Measurements from ENCODE around the gene MPP2. TPM values are rescaled to one million over a fixed set of nuclear protein-coding genes. Genes with fewer than 3 reads are reported as not detected.

MPP2 gene
- total RNA-seq, 1 experiment from 2014 or later = 2.6 TPM

GRCh38 chr17:43848601-43849000 lies 58.7 kb downstream of the MPP2 start:
- Histone ChIP-seq H3K36me3 (ENCODE audit: insufficient read depth, low read length, poor library complexity, severe bottlenecking) (no peaks in the 10 kb centered on the region), H3K27ac (ENCODE audit: low read depth, low read length, poor library complexity, severe bottlenecking) (no peak overlapping the region), H3K9me3 (ENCODE audit: low read depth, low read length, poor library complexity, severe bottlenecking) (no peaks in the 10 kb centered on the region), H3K4me1 (ENCODE audit: insufficient read depth, low read length, poor library complexity, severe bottlenecking) (no peaks in the 10 kb centered on the region), H3K27me3 (replicated peaks; ENCODE audit: insufficient read depth, low read depth, low read length, poor library complexity) (no peaks in the 10 kb centered on the region), H3K4me3 (ENCODE audit: low read depth, low read length, poor library complexity, severe bottlenecking) (no peak overlapping the region)
- CTCF ChIA-PET = no interaction called here
- intact Hi-C loops (cut with micrococcal nuclease; ENCODE audit: unreplicated experiment) = no loop called here
- DNase-seq (ENCODE audit: low spot score) = no peak
- TF ChIP-seq CTCF (conservative IDR thresholded peaks at IDR 0.05; ENCODE audit: low read depth, low read length) (no peak), EZH2 (IDR thresholded peaks at IDR 0.05; ENCODE audit: borderline replicate concordance, low read depth, low read length, poor library complexity, severe bottlenecking) (no peak)
- POLR2A ChIA-PET (ENCODE audit: low non-redundant PET) = no interaction called here
- no TSS peak for BruUV-seq (replicated peaks)

GRCh38 chr17:43846963-43847371 lies 60.4 kb downstream of the MPP2 start, which contains the start of gene CD300LG:
CD300LG (plus strand) TSS chr17:43847176; CDS start chr17:43847217, 41 bp downstream.
- H3K27me3 ChIP-seq (replicated peaks; ENCODE audit: insufficient read depth, low read depth, low read length, poor library complexity) = no peaks in the 10 kb centered on the region
- no peaks in the 10 kb centered on the region for H3K36me3 ChIP-seq (ENCODE audit: insufficient read depth, low read length, poor library complexity, severe bottlenecking)
- H3K4me3 ChIP-seq (ENCODE audit: low read depth, low read length, poor library complexity, severe bottlenecking) = no peak within 1 kb of the TSS
- no peak for DNase-seq (ENCODE audit: low spot score)
- BruUV-seq (replicated peaks) = no TSS peak
- H3K9me3 ChIP-seq (ENCODE audit: low read depth, low read length, poor library complexity, severe bottlenecking) = no peaks in the 10 kb centered on the region
- ChIA-PET POLR2A (ENCODE audit: low non-redundant PET) (no interaction called here), CTCF (interaction anchor here (0.5 to 0.6 kb wide), 3 partner anchors 22 to 230 kb away, joined by 3 to 5 read pairs (median 4); no protein-coding TSS in a partner anchor)
- no peak within 1 kb of the TSS for H3K27ac ChIP-seq (ENCODE audit: low read depth, low read length, poor library complexity, severe bottlenecking)
- no peak for TF ChIP-seq CTCF (conservative IDR thresholded peaks at IDR 0.05; ENCODE audit: low read depth, low read length)
- TF ChIP-seq EZH2 (IDR thresholded peaks at IDR 0.05; ENCODE audit: borderline replicate concordance, low read depth, low read length, poor library complexity, severe bottlenecking) = no peak
- intact Hi-C loops (cut with micrococcal nuclease; ENCODE audit: unreplicated experiment) = no loop called here
- H3K4me1 ChIP-seq (ENCODE audit: insufficient read depth, low read length, poor library complexity, severe bottlenecking) = no peaks in the 10 kb centered on the region

GRCh38 chr17:43846221-43846712 lies 61.1 kb downstream of the MPP2 start:
- POLR2A ChIA-PET (ENCODE audit: low non-redundant PET) = no interaction called here
- Histone ChIP-seq H3K4me3 (ENCODE audit: low read depth, low read length, poor library complexity, severe bottlenecking) (no peak overlapping the region), H3K9me3 (ENCODE audit: low read depth, low read length, poor library complexity, severe bottlenecking) (no peaks in the 10 kb centered on the region), H3K36me3 (ENCODE audit: insufficient read depth, low read length, poor library complexity, severe bottlenecking) (no peaks in the 10 kb centered on the region), H3K4me1 (ENCODE audit: insufficient read depth, low read length, poor library complexity, severe bottlenecking) (no peaks in the 10 kb centered on the region), H3K27me3 (replicated peaks; ENCODE audit: insufficient read depth, low read depth, low read length, poor library complexity) (no peaks in the 10 kb centered on the region), H3K27ac (ENCODE audit: low read depth, low read length, poor library complexity, severe bottlenecking) (no peak overlapping the region)
- intact Hi-C loops (cut with micrococcal nuclease; ENCODE audit: unreplicated experiment) = no loop called here
- TF ChIP-seq EZH2 (IDR thresholded peaks at IDR 0.05; ENCODE audit: borderline replicate concordance, low read depth, low read length, poor library complexity, severe bottlenecking) = no peak
- peak; percentile 77 for TF ChIP-seq CTCF (conservative IDR thresholded peaks at IDR 0.05; ENCODE audit: low read depth, low read length)
- CTCF ChIA-PET = interaction anchor here (0.5 to 0.9 kb wide), 7 partner anchors 12 to 292 kb away, joined by 3 to 5 read pairs (median 3); no protein-coding TSS in a partner anchor
- peak; percentile 60 for DNase-seq (ENCODE audit: low spot score)
- BruUV-seq (replicated peaks) = no TSS peak
